ENCODE measurements around the gene CDC42BPA.

The CDC42BPA gene

DNA sequence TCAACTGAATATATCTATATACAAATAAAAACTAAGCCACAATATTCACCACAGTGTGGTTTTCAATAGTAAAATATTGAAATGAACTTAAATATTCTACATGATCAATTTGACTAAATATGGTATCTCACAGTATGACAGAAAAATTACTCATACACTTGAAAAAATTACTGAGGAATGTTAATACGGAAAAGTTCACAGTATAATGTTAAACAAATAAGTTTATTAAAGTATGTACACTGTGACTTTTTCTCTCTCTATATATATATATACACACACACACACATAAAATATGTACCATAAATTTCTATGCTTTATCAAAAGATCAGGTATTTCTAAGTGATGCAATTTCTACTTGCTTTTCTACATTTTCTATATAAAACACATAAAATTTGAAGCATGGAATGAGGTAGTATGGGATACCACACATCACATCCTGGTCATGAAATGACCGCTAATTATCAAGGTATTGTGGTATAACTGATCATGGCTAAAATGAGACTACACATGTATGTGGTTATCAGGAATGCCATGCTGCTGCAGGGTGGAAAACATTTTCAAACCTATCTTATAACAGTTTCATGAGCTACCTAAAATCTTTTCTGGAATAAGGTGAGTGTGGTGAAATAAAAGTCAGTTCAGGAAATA, 102.3 kb downstream of the CDC42BPA start:
- TF ChIP-seq, protein P1, sequence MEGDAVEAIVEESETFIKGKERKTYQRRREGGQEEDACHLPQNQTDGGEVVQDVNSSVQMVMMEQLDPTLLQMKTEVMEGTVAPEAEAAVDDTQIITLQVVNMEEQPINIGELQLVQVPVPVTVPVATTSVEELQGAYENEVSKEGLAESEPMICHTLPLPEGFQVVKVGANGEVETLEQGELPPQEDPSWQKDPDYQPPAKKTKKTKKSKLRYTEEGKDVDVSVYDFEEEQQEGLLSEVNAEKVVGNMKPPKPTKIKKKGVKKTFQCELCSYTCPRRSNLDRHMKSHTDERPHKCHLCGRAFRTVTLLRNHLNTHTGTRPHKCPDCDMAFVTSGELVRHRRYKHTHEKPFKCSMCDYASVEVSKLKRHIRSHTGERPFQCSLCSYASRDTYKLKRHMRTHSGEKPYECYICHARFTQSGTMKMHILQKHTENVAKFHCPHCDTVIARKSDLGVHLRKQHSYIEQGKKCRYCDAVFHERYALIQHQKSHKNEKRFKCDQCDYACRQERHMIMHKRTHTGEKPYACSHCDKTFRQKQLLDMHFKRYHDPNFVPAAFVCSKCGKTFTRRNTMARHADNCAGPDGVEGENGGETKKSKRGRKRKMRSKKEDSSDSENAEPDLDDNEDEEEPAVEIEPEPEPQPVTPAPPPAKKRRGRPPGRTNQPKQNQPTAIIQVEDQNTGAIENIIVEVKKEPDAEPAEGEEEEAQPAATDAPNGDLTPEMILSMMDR (conservative IDR thresholded peaks at IDR 0.05; ENCODE audit: control insufficient read depth, insufficient read depth, low read depth, low read length), result no peak

DNA sequence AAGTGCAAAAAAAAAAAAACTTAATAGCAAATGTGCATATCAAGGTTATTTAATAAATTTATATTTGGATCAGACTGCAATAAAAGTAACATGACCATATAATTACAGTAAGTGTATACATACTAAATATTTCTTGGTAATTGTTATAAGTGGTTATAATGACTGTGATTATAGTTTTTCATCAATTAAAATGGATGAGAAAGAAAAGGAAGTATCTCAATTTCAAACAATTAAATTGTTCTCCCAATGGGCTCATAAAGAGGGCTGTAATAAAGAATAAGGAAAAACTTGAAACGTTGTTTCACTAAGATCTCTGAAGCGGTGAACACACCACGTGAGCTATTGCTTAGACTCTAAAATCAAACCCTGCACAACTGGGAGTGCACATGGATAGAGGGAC, 104.1 kb downstream of the CDC42BPA start:
- H3K4me3 ChIP-seq (ENCODE audit: control insufficient read depth, low read depth, low read length), result no peak overlapping the region
- TF ChIP-seq, protein P1 (conservative IDR thresholded peaks at IDR 0.05; ENCODE audit: control insufficient read depth, insufficient read depth, low read depth, low read length), result no peak
- DNase-seq (ENCODE audit: low read depth), result no peak

More for the DNA sequence above, 102.3 kb downstream of the CDC42BPA start:
- peak; percentile 12 for DNase-seq (ENCODE audit: low read depth)
- H3K4me3 ChIP-seq (ENCODE audit: control insufficient read depth, low read depth, low read length), result no peak overlapping the region

- TF ChIP-seq, protein P1 (conservative IDR thresholded peaks at IDR 0.05; ENCODE audit: control insufficient read depth, insufficient read depth, low read depth, low read length), result no peak
- no peak for DNase-seq (ENCODE audit: low read depth)
These were observed 104.9 kb downstream of the CDC42BPA start for GRCh38 chr1:227213426-227213825.

DNA sequence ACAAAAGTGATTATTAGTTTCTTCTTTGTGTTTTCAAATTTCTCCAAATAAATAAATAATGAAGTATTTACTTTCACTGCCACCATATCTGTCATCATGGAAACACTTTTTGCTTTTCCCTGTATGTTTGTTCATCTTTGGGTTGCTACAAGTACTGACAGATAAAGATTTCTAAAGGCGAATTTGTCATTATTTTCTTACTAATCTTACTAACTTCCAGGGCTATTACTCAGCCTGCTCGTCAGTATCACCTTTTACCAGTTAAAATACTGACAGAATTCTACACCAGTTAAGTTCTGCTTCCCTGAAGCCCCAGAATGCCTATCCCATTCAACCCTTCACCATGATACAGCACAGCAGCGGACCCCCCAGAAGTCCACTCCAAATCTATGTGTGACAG, 106.1 kb downstream of the CDC42BPA start:
- H3K4me3 ChIP-seq (ENCODE audit: control insufficient read depth, low read depth, low read length), result no peak overlapping the region
- TF ChIP-seq, protein P1 (conservative IDR thresholded peaks at IDR 0.05; ENCODE audit: control insufficient read depth, insufficient read depth, low read depth, low read length), result no peak
- DNase-seq (ENCODE audit: low read depth), result no peak

More at GRCh38 chr1:227213426-227213825, 104.9 kb downstream of the CDC42BPA start:
- H3K4me3 ChIP-seq (ENCODE audit: control insufficient read depth, low read depth, low read length), result no peak overlapping the region

- DNase-seq (ENCODE audit: low read depth), result no peak
- TF ChIP-seq, protein P1 (conservative IDR thresholded peaks at IDR 0.05; ENCODE audit: control insufficient read depth, insufficient read depth, low read depth, low read length), result no peak
- no peak overlapping the region for H3K4me3 ChIP-seq (ENCODE audit: control insufficient read depth, low read depth, low read length)
These were observed 107.7 kb downstream of the CDC42BPA start for GRCh38 chr1:227210604-227211003.

DNA sequence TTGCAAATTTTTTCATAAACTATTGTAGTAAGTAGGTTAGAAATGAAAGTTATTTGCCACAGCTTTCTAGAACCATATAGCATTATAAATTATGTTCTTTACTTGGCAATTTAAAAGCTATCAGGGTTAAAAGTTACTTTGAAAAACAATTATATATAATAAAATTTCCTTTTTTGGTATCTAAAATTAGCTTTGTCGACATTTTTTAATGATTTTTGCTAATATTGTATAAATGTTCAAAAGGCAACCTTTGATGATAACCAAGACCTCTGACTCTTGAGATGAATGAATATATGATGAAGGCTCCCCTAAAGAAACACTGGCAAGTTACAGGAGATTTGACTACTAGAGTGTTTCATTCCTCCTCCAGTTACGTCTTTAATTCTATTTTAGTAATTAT, 121.2 kb downstream of the CDC42BPA start:
- TF ChIP-seq, protein P1 (conservative IDR thresholded peaks at IDR 0.05; ENCODE audit: control insufficient read depth, insufficient read depth, low read depth, low read length), result no peak
- no peak for DNase-seq (ENCODE audit: low read depth)

More for the DNA sequence above, 121.2 kb downstream of the CDC42BPA start:
- no peak overlapping the region for H3K4me3 ChIP-seq (ENCODE audit: control insufficient read depth, low read depth, low read length)
